CD14-positive monocyte (primary cell): Measurements from ENCODE around the gene MED15. TPM values are rescaled to one million over a fixed set of nuclear protein-coding genes. Genes with fewer than 3 reads are reported as not detected.
A peak's percentile ranks its signal among the peaks of the same experiment; 100 is the strongest.
"Not testable (repeated sequence)": the region's sequence is repeated elsewhere in the genome, so short reads cannot be mapped to it uniquely, and the experiment has no call there.

Source experiments
- DNase-seq, 3 donors: peaks; one replicate each; pipeline ENCODE4 v3.0.0-alpha.2; 2011 to 2022
- H2AFZ ChIP-seq: 2 replicates; pipeline ENCODE4 v1.6.0; 2012; ENCODE audit warnings: mild to moderate bottlenecking, low read depth, low read length, inconsistent platforms; ENCODE audit not compliant: insufficient read depth, poor library complexity, severe bottlenecking
- H3K27ac ChIP-seq, 2 donors: 1 replicate in 1 of 2; 2 replicates in 1 of 2; pipeline ENCODE4 v1.5.1; 2012 to 2013; ENCODE audit warnings: low read length in 2 of 2, control low read depth in 1 of 2, inconsistent platforms in 1 of 2, low read depth in 1 of 2, mild to moderate bottlenecking in 1 of 2
- H3K27me3 ChIP-seq, 2 donors: one replicate each; pipeline versions ENCODE4 v1.6.0 to v1.6.1; 2011 to 2013; ENCODE audit warnings: low read length in 2 of 2; ENCODE audit not compliant: control insufficient read depth in 2 of 2, insufficient read depth in 2 of 2
- H3K36me3 ChIP-seq, 2 donors: replicated peaks in 1 of 2; 1 replicate in 1 of 2; 2 replicates in 1 of 2; pipeline versions ENCODE4 v1.5.1 to v1.6.1; 2012 to 2013; ENCODE audit warnings: low read length in 2 of 2, control low read depth in 1 of 2, inconsistent platforms in 1 of 2, mild to moderate bottlenecking in 1 of 2; ENCODE audit not compliant: insufficient read depth in 2 of 2, control insufficient read depth in 1 of 2
- H3K4me1 ChIP-seq, 2 donors: 1 replicate in 1 of 2; 2 replicates in 1 of 2; pipeline versions ENCODE4 v1.5.1 to v1.6.1; 2012 to 2013; ENCODE audit warnings: low read length in 2 of 2, control low read depth in 1 of 2, inconsistent platforms in 1 of 2, mild to moderate bottlenecking in 1 of 2, moderate library complexity in 1 of 2; ENCODE audit not compliant: insufficient read depth in 2 of 2, control insufficient read depth in 1 of 2
- H3K4me2 ChIP-seq: replicated peaks from 2 replicates; pipeline ENCODE3; 2012; ENCODE audit warnings: low read length, moderate library complexity, mild to moderate bottlenecking; ENCODE audit not compliant: poor library complexity, severe bottlenecking; ENCODE audit errors: extremely low read depth
- H3K4me3 ChIP-seq, 3 experiments: fragments of 200-600 bp in 1 of 3; sonication (generic) in 1 of 3; replicated peaks in 1 of 3; 1 replicate in 2 of 3; 2 replicates in 1 of 3; pipeline ENCODE4 v1.5.1; 2011 to 2013; ENCODE audit warnings: low read length in 3 of 3, mild to moderate bottlenecking in 3 of 3, control low read depth in 2 of 3, low read depth in 2 of 3, inconsistent platforms in 1 of 3, moderate library complexity in 1 of 3
- H3K79me2 ChIP-seq: 2 replicates; pipeline ENCODE4 v1.6.0; 2012; ENCODE audit warnings: mild to moderate bottlenecking, control low read depth, inconsistent platforms, low read length, moderate library complexity; ENCODE audit not compliant: insufficient read depth
- H3K9ac ChIP-seq: 2 replicates; pipeline ENCODE4 v1.6.0; 2017; ENCODE audit warnings: low read length, mild to moderate bottlenecking; ENCODE audit not compliant: insufficient read depth, poor library complexity, severe bottlenecking
- H3K9me3 ChIP-seq, 2 donors: replicated peaks in 1 of 2; 1 replicate in 1 of 2; 2 replicates in 1 of 2; pipeline versions ENCODE4 v1.5.1 to v1.6.1; 2012 to 2013; ENCODE audit warnings: low read length in 2 of 2, control low read depth in 1 of 2; ENCODE audit not compliant: control insufficient read depth in 1 of 2, insufficient read depth in 1 of 2
- H4K20me1 ChIP-seq: 2 replicates; pipeline ENCODE4 v1.6.0; 2012; ENCODE audit warnings: mild to moderate bottlenecking, low read length, control low read depth, moderate library complexity; ENCODE audit not compliant: insufficient read depth
- H3K27ac Mint-ChIP-seq, 7 donors: one replicate each; pipeline ENCODE4 v1.8.0; 2020; ENCODE audit warnings: mild to moderate bottlenecking in 7 of 7, mixed read lengths in 7 of 7, moderate library complexity in 6 of 7, inconsistent platforms in 2 of 7
- H3K27me3 Mint-ChIP-seq, 3 donors: one replicate each; pipeline ENCODE4 v1.8.0; 2021 to 2022; ENCODE audit warnings: low read depth in 3 of 3, mild to moderate bottlenecking in 3 of 3, mixed read lengths in 3 of 3, moderate library complexity in 3 of 3, inconsistent platforms in 1 of 3
- H3K36me3 Mint-ChIP-seq, 2 donors: one replicate each; pipeline ENCODE4 v1.8.0; 2020; ENCODE audit warnings: mixed read lengths in 2 of 2, inconsistent platforms in 1 of 2, mild to moderate bottlenecking in 1 of 2
- H3K4me1 Mint-ChIP-seq: one replicate; pipeline ENCODE4 v1.8.0; 2020; ENCODE audit warnings: mild to moderate bottlenecking, mixed read lengths
- H3K4me3 Mint-ChIP-seq, 2 donors: one replicate each; pipeline ENCODE4 v1.8.0; 2020; ENCODE audit warnings: mild to moderate bottlenecking in 2 of 2, mixed read lengths in 2 of 2, moderate library complexity in 1 of 2
- H3K9me3 Mint-ChIP-seq, 7 donors: one replicate each; pipeline ENCODE4 v1.8.0; 2020 to 2022; ENCODE audit warnings: mixed read lengths in 7 of 7, mild to moderate bottlenecking in 6 of 7, moderate library complexity in 6 of 7, inconsistent platforms in 2 of 7
- CTCF ChIP-seq: fragments of 200-600 bp; IDR thresholded peaks from one replicate; pipeline ENCODE4 v1.8.0; 2022; ENCODE audit warnings: antibody characterized with exemption, mild to moderate bottlenecking
- WGBS: methylation state at CpG from one replicate; pipeline ENCODE4 v1.1.5; 2013; ENCODE audit warnings: missing lambda C conversion rate; ENCODE audit not compliant: insufficient coverage; 5-methylcytosine and 5-hydroxymethylcytosine counted together
- intact Hi-C, 2 donors: fragments of 100-400 bp; cut with micrococcal nuclease; formaldehyde crosslinking; loops; one replicate each; pipeline versions ENCODE4 v1.15.0 to v1.15.1; 2023
- polyA plus RNA-seq, 3 donors: library from polyadenylated mRNA; depleted of rRNA in 1 of 3; unstranded in 2 of 3; stranded (reverse) in 1 of 3; fragments of 300-500 nt in 2 of 3; fragments of >200 nt in 1 of 3; fragmentation: Illumina TruSeq in 2 of 3; gene quantifications; 1 replicate in 2 of 3; 2 replicates in 1 of 3; pipeline ENCODE4 v1.2.3, GENCODE V29; 2012 to 2021

The MED15 gene
- polyA plus RNA-seq, 3 donors, result 10.0 to 126 (median 17.8) TPM

- no peaks in the 10 kb centered on the region for H3K4me1 ChIP-seq
- no peak overlapping the region for H3K9ac ChIP-seq
- Mint-ChIP-seq H3K27me3 (no peaks in the 10 kb centered on the region), H3K27ac (peak overlapping the region in 1 of 7 donors; percentile 1), H3K4me1 (peaks cover 17% of the 10 kb centered on the region), H3K36me3 (peaks cover 54 to 75% of the 10 kb centered on the region in 2 donors), H3K9me3 (no peaks in the 10 kb centered on the region), H3K4me3 (no peak overlapping the region)
- peaks cover 98% of the 10 kb centered on the region for H4K20me1 ChIP-seq
- H3K79me2 ChIP-seq, result peaks cover 82% of the 10 kb centered on the region
- no peaks in the 10 kb centered on the region for H3K27me3 ChIP-seq
- H3K36me3 ChIP-seq, result peaks cover 55 to 75% of the 10 kb centered on the region in 2 donors
- TF ChIP-seq CTCF, result no peak
- no peak overlapping the region for H2AFZ ChIP-seq
- H3K4me2 ChIP-seq, result no peak overlapping the region
- no peak overlapping the region for H3K4me3 ChIP-seq
- no peak for DNase-seq
- intact Hi-C loops, result no loop called here
- WGBS, result no CpG with 5 or more reads among the region's 3 CpGs
- peak overlapping the region in 1 of 2 donors; percentile 7 for H3K27ac ChIP-seq
- H3K9me3 ChIP-seq, result no peaks in the 10 kb centered on the region
Observed at GRCh38 chr22:20537325-20537756, 29.9 kb downstream of the MED15 start.

GRCh38 chr22:20537983-20538382, 30.6 kb downstream of the MED15 start:
- no peak overlapping the region for H3K9ac ChIP-seq
- no peak for TF ChIP-seq CTCF
- Mint-ChIP-seq H3K27ac (no peak overlapping the region), H3K27me3 (no peaks in the 10 kb centered on the region), H3K4me3 (no peak overlapping the region), H3K9me3 (no peaks in the 10 kb centered on the region), H3K36me3 (peaks cover 56 to 77% of the 10 kb centered on the region in 2 donors), H3K4me1 (peaks cover 14% of the 10 kb centered on the region)
- H3K27ac ChIP-seq, result no peak overlapping the region
- H3K9me3 ChIP-seq, result no peaks in the 10 kb centered on the region
- no peak overlapping the region for H3K4me2 ChIP-seq
- H3K27me3 ChIP-seq, result no peaks in the 10 kb centered on the region
- 100% methylated on average over 5 of the region's 7 CpGs for WGBS
- no peaks in the 10 kb centered on the region for H3K4me1 ChIP-seq
- H3K4me3 ChIP-seq, result no peak overlapping the region
- intact Hi-C loops, result no loop called here
- H3K79me2 ChIP-seq, result peaks cover 82% of the 10 kb centered on the region
- H4K20me1 ChIP-seq, result peaks cover 98% of the 10 kb centered on the region
- H2AFZ ChIP-seq, result no peak overlapping the region
- peaks cover 55 to 74% of the 10 kb centered on the region in 2 donors for H3K36me3 ChIP-seq
- DNase-seq, result no peak

GRCh38 chr22:20538875-20539274, 31.5 kb downstream of the MED15 start:
- peaks cover 50 to 69% of the 10 kb centered on the region in 2 donors for H3K36me3 ChIP-seq
- H3K27ac ChIP-seq, H3K9me3 Mint-ChIP-seq, H3K9me3 ChIP-seq, H3K4me1 ChIP-seq, H3K4me3 Mint-ChIP-seq, H2AFZ ChIP-seq, H3K4me2 ChIP-seq, H3K9ac ChIP-seq, H3K27ac Mint-ChIP-seq, H3K4me3 ChIP-seq, intact Hi-C loops, H3K27me3 ChIP-seq, H3K4me1 Mint-ChIP-seq, DNase-seq, H3K27me3 Mint-ChIP-seq: not testable (repeated sequence)
- peaks cover 79% of the 10 kb centered on the region for H3K79me2 ChIP-seq
- H4K20me1 ChIP-seq, result peaks cover 97% of the 10 kb centered on the region
- 100% methylated on average over 3 of the region's 8 CpGs for WGBS
- H3K36me3 Mint-ChIP-seq, result peaks cover 52 to 75% of the 10 kb centered on the region in 2 donors
